GM19025 (cell line): ENCODE results near the gene POLDIP3.

Source experiments
- ATAC-seq: cut with Tn5 transposase; IDR thresholded peaks from one replicate; pipeline ENCODE4 v1.9.1; 2021; ENCODE audit warnings: mild to moderate bottlenecking, low read depth, moderate library complexity; ENCODE audit not compliant: unreplicated experiment

The POLDIP3 gene, protein sequence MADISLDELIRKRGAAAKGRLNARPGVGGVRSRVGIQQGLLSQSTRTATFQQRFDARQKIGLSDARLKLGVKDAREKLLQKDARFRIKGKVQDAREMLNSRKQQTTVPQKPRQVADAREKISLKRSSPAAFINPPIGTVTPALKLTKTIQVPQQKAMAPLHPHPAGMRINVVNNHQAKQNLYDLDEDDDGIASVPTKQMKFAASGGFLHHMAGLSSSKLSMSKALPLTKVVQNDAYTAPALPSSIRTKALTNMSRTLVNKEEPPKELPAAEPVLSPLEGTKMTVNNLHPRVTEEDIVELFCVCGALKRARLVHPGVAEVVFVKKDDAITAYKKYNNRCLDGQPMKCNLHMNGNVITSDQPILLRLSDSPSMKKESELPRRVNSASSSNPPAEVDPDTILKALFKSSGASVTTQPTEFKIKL

DNA sequence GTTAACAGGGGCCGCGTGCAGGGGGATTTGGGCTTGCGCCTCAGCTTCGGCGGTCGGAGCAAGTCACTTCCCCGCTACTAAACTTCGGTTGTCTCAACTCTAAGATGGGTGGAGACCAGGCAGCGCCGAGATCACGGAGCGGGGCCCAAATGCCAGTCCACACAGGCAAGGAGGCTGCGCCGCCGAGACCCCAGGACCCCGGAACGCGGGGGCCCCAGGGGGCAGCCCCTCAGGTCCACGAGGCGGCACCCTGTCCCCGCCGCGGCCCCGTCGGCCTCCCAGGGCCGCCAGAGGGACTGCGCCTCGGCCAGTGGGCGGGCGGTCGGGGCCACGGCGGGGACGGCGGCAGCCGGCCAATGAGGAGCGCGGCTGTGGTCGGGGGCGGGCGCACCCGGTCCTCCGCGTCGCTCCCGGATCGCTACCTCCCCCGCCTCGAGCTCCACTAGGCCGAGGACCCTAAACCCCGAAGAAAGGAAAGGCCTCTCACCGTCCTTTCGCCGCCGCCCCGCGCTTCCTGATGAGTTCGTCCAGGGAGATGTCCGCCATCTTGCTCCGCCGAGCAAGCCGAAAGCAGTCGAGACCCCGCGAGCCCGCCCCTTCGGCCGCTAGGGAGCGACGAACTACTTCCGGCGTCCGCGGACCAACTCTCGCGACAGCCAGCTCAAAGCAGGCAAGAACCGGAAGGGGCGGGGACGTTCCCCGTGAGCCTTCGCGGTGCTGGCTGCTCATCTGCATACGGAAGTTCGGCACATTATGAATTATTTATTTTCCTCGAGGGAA, at the start of gene POLDIP3:
TSS of gene POLDIP3 (minus strand) at position 572 of the 780 bp plus-strand sequence. CDS start at position 546, 26 bp downstream.
- peak; percentile 56 for ATAC-seq

DNA sequence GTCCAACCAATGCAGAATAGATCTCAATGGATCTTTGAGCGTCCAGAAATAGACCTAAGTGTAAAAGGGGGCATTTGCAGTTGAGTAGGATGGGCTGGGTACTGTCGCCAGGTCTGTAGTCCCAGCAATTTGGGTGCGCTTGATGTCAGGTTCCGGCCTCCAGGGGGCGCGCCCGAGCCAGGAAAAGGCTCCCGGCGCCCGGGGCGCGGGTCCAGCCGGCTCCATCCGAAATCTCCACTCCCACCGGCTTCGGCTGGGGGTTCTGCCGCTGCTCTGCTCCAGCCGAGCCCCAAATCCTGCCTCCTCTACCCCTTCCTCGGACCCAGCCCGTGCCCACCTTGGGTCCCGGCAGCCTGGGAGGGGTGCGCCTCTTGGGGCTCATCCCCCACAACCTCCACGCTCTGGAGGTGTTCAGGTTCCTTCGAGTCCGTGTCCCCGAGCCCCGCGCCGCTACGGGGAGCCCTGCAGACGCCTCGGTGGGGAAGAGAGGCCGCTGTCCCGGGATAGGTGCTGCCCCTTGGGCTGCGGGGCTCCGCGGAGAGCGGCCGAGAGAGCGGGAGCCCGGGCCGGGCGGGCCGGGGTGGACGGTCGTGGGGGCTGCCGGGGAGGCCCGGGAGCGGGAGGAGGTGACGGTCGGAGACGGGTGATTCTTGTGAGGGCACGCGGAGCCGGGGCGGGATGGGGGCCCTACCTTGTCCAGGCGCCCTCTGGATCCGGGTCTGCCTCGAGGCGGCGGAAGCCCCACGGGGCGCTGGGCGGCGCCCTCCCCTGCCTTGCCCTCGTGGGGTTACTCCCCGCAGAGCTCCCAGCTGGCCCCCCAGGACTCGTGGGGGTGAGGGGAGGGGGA, 47.5 kb upstream of the POLDIP3 start:
- ATAC-seq = no peak

DNA sequence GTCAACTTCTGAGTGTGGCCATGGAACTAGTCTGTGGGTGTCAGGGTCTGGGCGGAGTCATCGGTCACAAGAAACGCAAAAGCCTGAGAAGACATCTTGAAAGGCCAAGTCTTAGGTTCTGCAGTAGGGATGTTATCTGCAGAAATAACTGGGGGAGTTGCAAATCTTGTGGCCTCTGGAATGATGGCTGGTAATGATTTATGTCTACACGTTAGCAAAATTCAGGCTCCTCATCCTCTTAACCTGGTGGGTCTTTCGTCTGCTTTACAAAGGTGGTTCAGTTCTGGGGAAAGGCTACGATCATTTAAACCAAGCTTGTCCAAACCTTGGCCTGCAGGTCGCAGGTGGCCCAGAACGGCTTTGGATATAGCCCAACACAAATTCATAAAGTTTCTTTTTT, 41.9 kb upstream of the POLDIP3 start:
- ATAC-seq = no peak

DNA sequence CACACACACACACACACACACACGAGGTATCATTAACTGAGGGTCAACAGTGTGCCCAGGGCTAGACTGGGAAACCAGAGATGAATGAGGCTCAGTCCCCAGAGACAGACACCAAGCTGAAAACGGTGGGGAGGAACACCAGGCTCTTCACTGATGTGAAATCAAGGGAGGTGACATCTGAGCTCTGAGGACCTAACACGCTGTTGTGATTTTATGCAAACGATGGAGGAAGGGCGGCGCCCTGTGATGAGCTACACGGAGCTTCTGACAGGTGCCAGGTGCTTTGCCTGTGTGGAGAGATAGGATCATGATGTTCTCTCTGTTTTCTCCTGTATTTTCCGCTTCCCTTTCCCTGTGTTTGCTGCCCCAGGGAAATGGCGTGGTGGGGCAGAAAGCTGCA, 41.0 kb upstream of the POLDIP3 start:
- ATAC-seq = no peak

DNA sequence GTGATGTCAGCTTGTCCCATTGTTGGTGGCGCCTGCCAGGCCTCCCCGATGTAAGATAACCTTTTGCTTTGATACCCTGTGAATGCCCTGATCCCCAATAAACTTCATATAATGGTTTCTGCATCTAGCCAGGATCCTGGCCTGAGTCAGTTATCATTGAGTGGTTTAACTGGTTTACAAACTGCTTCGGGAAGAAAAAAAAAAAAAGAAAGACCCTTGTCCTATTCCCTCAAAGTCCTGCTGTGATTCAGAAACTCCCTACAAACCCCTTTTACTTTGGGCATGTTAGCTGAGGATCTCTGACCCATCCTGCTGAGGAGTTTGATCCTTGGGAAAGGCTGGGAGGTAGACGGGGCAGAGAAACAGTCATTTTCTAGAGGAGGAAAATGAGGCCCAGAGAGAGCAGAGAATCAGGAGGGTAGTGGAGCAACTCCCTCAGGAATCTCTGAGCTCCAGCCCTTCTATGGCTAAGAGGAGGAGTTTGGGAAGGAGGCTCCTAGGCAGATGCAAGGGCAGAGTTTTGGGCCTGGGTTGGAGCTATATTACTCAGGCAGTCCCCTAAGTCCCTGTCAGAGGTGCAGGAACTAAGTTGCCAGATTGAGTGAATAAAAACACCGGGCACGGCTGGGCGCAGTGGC, 39.9 kb upstream of the POLDIP3 start:
- no peak for ATAC-seq

DNA sequence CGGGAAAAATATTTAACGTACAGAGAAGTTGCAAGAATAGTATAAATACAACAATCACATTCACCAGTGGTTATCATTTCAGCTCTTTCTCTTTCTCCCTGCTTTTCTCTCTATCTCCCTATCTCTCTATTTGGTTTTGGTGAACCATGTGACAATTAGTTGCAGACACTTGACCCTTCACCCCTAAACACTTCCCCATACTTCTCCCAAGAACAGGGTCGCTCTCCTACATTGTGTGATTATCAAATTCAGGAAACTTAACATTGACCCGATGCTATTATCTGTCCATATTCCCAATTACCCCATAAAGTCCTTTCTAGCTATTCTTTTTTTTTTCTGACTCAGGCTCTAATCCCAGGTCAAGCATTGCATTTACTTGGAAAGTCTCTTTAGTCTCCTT, 39.3 kb upstream of the POLDIP3 start:
- no peak for ATAC-seq

DNA sequence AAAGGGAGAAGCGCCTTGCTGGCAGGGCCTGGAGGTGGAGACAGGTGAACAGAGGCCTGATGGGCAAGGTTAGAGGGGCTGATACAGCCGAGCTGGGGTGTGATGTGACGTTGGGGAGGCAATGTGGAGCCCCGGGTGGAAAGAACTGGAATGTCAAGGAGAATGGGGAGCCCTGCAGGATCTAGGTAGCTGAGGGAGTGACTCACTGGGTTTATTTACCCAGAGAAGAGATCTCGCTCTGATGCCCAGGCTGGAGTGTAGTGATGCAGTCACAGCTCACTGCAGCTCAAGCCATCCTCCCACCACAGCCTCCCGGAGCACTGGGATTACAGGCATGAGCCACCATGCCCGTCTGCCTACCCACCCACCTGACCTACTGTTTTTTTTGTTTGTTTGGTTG, 36.5 kb upstream of the POLDIP3 start:
- no peak for ATAC-seq

DNA sequence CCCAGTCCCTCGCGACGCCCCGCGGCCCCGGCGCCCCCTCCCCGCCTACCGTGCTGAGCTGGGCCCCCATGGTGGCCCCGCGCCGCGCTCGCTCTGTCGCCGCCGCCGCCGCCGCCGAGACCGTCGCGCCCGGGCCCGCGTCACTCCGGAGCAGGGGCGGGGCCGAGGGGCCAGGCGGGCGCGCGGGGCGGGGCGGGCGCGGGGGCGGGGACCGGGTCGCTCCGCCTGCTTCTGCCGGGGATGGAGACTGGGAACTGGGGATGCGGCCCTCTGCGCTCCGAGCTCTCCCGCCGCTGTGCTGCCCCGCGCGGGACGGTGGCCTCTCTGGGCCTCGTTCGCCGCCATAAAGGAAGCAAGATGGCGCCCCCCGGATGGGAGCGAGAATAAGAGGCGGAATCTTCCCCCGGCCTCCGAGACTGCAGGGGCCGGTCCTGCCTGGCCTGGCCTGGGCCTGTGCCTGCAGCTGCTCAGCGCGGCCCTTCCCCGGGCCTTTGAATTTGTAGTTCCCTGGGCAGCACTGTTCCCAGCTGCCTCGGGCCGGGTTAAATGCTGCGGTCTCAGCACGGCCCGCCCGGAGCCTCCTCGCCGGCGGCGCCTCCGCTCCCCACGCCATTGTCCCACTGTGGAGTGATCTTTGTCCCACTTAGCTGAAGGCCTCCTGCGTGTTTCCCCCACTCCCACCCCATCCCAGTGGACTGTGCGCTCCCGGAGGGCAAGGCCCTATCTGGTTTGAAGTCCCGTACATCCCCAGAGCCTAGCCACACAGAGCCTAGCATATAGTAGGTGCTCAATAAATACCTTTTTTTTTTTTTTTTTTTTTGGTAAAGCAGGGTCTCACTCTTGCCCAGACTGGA, 34.8 kb upstream of the POLDIP3 start, which contains the start of gene CYB5R3:
TSS of gene CYB5R3 (minus strand) at position 147 of the 854 bp plus-strand sequence. CDS start at position 70, 77 bp downstream.
- ATAC-seq = peak; percentile 72

DNA sequence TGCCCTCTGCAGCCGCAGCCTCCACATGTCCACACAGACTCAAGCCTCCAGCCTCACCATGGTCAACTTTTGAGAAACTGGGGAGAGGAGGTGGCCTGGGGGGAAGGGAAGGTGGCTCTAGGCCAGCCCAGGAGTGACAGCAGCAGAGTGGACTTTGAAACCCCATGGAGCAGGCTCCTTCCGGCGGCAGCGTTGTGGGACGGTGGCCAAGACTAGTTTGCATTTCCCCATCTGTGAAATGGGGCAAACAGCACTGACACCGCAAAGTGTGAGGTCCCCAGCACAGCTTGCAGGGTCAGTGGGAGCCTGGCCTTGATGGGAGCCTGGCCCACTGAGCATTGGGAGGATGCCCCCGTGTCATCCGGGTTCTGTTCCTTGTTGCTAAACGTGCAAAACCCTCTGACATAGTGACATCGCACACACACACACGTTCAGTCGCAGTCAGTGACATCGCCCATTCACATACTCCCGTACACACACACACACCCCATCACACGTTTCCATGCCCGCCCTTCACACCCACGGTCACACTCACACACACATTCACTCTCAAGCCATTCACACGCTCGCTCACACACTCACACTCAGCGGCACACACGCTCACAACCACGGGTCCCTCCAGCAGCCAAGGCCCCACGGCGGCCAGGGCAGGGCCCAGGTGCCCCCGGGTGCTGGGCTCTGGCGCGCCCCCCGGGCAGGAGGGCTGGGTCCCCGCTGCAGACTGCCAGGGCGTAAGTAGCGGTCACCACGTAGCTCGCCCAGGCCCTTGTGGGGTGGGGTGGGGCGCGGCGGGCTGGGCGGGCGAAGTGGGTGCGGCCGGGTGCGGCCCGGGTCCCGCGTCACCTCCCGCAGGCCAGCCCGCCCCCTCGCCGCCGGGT, 33.9 kb upstream of the POLDIP3 start:
- peak; percentile 56 for ATAC-seq

DNA sequence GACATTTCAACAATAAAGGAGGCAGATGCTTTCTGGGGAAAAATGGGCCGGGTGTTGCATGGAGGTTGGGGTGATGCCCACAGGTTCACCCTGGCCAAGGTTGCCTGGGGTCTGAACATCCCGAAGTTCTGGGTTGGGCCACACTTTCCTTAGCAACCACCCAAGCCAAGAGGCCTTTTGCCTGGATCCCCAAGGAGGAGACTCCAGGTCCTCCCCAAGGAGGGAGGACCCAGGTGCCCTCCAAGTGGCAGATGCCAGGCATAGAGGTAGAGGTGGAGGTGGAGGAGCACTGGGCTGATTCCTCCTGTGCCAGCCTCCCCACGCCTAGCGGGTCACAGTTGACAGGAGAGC, 33.3 kb upstream of the POLDIP3 start:
- no peak for ATAC-seq

DNA sequence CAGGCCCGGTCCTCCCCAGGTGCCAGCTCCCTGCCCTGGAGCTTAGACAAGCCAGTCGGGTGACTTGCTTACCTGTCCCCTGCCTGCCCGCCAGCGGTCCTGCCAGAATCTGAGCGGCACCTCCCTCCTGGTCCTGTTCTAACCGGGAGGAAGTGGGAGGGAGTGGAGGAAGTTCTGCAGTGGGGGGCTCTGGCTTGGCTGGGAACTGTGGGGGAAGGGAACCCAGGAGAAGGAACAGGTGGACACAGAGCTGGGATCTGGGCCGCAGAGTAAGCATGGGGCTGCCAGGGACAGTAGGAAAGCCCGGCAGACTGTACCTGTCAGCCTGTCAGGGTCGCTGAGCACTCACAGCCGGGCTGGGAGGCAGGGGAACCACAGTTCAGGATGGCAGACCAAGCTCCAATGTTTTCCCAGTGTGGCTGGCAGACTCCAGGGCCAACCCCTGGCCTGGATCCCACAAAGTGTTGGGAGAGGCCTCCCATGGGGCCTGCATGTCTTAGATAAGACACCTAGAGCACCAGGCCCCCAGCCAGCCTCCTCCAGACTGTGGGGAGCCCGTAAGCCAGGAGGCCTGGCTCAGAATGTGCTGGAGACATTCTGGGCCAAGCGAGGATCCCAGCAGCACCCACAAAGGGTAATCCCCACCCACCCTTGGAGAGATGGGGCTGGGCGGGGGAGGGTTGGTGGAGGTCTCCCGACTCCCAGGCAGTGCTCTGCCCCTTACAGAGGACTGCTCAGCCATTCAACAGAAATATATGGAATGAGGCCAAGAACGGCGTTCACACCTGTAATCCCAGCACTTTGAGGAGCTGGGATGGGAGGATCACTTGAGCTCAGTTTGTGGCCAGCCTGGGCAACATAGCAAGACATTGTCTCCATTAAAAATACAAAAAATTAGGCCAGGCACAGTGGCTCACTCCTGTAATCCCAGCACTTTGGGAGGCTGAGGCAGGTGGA, 32.2 kb upstream of the POLDIP3 start:
- no peak for ATAC-seq

DNA sequence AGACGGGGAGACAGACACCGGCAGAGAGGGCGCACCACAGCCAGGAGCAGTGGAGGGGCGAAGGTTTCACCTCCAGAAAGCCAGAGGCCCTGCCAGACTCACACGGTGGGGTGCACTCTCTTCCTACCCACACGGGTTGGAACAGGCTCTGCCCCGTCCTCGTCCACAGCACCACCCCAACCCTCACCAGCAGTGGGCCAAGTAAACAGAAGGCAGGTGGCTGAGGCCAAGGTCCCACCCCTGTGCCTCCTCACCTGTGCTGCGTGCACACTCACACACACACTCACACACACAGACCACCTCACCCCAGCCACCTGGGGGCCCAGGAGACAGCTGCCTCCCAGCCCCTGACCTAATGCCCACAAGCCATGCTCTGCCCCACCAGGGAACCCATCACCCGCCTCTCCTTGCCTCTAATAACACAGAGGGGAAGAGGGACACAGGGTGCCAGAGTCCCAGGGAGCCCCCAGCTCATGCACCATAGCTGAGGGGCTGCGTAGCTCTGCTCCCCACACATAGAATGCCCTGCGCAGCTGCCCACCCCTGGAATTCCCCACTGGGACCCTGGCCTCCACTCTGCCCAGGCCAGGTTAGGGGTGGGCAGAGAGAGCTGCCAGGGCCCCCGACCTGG, 31.4 kb upstream of the POLDIP3 start:
- ATAC-seq = no peak

DNA sequence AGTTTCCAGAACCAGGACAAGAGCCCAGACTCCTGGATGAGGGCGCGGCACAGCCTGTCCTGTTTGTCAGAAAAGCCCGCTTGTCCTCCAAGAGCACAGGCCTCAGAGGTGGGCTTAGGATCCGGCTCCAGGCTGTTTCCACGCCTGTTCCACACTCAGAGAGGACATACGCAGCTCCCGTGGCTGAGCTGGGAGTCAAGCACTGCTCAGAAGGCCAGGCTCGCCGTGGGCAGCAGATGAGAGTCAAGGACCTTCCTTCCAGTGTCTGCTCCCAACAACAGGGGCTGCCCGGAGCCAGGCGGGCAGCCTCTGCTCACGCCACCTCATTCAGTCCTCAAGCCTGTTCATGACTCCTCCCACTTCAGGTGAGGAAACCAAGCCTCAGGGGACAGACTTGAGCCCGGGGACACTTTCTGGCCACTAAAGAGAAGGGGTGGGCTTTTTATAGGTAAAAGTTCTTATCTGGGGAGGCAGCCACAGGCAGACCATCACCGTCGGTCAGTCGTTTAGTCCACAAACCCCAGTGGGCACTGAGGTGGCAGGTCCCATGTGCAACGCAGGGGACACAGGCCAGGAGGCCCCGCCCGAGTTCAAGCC, 30.8 kb upstream of the POLDIP3 start:
- no peak for ATAC-seq

DNA sequence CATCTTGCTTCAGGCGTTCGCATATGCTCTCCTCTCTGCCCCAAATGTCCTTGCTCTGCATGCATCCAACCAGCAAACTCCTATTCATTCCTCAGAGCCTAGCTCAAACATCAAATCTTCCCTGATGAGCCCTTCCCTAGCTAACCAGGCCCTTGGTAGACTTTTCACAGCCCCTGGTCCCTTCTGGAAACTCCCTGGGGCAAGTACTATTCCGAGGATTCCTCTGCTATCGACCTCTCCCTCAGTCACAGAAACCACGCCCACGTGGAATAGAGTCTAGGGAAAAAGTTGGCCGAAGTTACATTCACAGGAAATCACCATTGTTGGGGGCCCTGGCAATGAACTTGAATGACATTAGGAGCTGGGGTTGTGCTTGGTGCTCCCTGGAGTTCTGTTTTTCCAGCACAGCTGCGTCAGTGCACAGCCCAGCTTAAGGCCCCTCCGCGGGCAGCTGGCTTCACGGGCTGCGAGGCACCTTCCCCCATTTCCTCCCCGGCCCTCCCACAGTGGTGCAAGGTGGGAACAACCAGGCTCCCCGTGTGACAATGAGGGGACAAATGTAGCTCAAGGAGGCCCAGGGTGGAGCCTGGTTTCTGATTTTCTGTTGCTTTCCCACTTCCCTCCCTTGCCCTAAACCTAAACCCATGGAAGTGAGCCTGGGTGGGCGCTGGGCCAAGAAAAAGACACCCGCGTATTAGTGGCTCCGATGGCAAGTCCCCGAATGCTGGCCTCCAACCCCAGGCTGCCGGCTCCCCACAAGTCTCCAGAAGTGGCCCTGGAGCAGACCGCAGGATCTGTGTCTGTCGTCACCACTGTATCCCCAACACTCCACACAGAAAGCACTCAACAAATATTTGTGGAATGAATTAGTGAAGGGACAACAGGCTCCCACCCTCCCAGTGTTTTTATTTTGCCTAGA, 30.0 kb upstream of the POLDIP3 start:
- no peak for ATAC-seq

DNA sequence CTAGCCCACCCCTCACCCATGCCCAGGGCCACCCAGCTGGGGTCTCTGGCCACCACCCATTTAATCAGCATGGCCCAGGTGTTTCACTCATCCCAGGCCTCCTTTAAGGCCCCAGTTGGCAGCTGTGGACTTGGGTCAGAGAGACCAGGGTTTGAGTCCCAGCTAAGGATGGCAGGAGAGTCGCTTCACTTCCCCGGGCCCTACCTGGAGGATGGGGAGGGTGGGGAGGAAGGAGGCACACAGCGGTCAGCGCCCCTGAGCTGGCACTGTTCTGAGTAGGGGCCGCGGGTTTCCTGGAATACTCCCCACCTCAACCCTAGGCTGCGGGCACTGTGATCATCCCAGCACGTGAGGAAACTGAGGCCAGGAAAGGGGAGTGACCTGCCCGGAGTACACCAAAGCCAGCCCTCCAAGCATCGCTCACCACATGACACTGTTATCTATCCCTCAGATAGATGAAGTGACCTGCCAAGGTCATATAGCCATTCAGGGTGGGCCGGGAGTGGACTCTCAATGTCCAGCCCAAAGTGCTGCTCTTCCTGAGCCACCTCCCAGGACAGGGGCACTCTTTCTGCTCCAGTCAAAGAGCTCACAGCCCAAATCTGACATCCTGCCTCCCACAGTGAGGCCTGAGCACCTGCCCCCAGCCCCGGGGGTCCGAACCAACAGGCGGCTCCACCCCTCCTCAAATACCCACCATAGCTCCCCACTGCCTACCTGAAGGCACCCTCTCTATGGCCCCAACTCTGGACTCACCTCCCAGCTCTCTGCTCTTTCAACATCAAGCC, 29.1 kb upstream of the POLDIP3 start:
- ATAC-seq = no peak
